ENCODE results near the gene MDM4.

Gene MDM4

DNA sequence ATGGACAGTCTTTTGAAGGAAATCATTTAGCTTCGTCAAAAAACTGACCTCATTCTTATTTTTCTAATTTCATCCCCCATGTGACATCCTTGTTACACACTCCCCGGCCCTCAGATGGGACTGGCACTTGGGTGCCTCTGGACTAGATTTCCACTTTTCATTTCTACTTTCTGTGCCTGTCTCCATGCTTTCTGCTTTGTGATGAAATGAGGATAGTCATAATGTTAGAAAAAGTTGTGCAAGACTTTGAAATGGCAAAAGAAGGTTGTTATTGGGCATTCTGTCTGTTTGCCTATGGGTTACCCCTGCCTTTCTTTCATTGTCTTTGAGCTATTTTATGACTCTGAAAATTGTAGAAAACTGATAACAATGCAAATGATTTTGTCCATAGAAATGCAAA, 54.9 kb downstream of the MDM4 start:
- no peak overlapping the region for H3K4me3 Mint-ChIP-seq
- H3K27ac Mint-ChIP-seq: no peak overlapping the region
- no peaks in the 10 kb centered on the region for H3K9me3 Mint-ChIP-seq (ENCODE audit: low read depth)
- no peaks in the 10 kb centered on the region for H3K27me3 Mint-ChIP-seq
- H3K36me3 Mint-ChIP-seq: peaks cover 13% of the 10 kb centered on the region
- H3K4me1 Mint-ChIP-seq (ENCODE audit: low read depth): peaks cover 6% of the 10 kb centered on the region

DNA sequence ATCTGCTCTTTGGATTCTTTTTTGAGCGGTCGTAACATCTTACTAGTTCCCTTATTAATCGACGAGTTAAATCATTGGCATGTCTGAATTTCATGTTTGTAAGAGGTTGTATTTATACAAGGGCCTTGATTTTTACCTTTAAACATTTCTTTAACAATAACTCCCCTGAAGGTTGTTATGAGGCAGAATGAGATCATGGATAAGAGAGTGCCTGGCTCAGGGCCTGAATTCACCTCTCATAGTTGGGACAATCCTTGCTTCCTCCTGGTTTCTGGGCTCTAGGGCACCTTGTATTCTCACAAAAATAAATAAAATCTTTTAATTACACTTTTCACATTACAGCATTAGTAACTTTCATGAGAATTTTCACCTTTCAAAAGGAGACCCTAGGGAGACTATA, 55.4 kb downstream of the MDM4 start:
- no peaks in the 10 kb centered on the region for H3K27me3 Mint-ChIP-seq
- H3K4me3 Mint-ChIP-seq: no peak overlapping the region
- peaks cover 13% of the 10 kb centered on the region for H3K36me3 Mint-ChIP-seq
- no peak overlapping the region for H3K27ac Mint-ChIP-seq
- H3K9me3 Mint-ChIP-seq (ENCODE audit: low read depth): no peaks in the 10 kb centered on the region
- H3K4me1 Mint-ChIP-seq (ENCODE audit: low read depth): peaks cover 3% of the 10 kb centered on the region

DNA sequence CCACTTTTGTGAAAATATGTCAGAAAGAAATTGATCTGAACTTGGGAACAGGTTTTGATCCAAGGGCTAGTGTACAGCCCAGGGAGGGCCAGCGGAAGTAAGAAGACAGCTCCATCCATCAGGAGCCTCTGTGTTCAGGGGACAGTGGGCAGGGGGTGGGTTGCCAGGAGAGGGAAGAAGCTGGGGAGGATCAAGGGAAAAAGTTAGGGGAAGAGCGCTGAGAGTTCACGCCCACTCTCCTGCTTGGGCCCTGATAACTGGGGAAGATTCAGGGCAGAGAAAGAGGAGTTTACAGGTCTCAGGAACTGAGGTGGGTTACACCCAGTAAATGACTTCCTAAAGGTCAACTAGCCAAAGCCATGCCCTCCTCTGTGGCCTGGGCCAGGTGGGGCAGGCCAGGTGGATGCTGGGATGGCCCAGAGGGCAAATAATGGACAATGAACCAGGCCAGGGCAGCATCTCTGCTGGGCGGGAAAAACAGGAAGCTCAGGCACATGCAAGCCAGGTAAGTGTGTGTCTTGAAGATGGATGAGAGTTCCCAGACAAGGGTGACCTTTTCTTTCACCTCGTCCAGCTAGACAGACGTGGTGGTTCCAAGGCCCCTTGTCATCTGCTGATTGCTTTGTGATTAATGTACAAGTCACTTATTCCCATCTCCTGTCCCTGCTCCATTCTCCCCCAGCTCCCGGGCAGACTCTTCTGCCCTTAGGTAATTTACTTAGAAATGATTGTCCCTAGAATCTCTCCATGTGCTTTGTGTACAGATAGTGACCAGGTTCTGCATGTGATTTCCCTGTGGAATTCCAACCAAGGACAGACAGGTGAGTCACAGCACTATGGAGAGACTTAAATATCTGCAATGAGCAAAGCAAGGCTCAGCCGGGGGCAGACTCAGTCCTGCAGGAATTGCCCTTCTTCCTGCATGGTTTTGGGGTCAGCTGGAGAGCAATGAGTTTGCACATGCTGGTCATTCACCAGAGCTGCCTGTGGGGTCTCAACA, 57.0 kb downstream of the MDM4 start:
- H3K9me3 Mint-ChIP-seq (ENCODE audit: low read depth): no peaks in the 10 kb centered on the region
- H3K27me3 Mint-ChIP-seq: no peaks in the 10 kb centered on the region
- peaks cover 13% of the 10 kb centered on the region for H3K36me3 Mint-ChIP-seq
- no peak overlapping the region for H3K27ac Mint-ChIP-seq
- H3K4me1 Mint-ChIP-seq (ENCODE audit: low read depth): peaks cover 3% of the 10 kb centered on the region
- H3K4me3 Mint-ChIP-seq: no peak overlapping the region

DNA sequence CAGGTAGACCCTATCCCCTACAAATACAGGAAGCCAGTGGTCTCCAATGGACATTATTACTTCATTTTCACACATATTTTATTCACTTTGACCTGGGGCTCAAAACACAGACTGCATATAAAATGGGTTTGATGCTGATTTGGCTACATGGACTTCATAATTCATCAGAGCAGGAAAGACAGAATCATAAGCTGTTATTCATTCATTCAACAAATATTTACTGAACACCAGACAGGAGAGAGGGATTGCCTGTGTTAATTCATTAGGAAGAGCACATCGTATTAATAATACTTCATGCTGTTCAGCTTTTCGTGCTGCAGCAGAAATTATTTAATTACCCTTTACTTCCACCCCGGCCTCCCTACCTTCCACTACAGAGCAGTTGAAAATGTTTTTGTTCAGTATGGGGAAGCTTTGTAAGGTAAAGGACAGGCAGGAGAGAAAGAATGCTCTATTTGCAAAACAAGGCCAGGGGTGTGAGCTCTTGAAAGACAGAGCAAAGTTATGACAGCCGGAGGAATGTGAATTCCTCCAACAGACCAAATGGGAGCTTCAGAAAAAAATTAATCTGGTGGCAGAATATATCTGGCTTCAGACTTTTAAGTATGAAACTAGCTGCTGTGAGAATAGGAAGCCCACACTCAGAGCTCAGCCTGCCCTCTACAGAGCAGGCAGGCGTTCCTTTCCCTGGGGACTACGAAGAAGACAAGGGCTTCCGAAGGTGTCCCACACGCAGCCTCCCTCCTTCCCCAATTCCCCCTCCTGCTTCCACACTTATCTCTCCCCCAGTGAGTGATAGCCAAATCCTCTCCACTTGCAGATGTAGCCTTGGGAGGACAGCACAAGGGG, 58.0 kb downstream of the MDM4 start:
- Mint-ChIP-seq H3K36me3 (peaks cover 16% of the 10 kb centered on the region), H3K27me3 (no peaks in the 10 kb centered on the region), H3K4me1 (ENCODE audit: low read depth) (peaks cover 9% of the 10 kb centered on the region), H3K27ac (no peak overlapping the region), H3K4me3 (no peak overlapping the region), H3K9me3 (ENCODE audit: low read depth) (no peaks in the 10 kb centered on the region)

DNA sequence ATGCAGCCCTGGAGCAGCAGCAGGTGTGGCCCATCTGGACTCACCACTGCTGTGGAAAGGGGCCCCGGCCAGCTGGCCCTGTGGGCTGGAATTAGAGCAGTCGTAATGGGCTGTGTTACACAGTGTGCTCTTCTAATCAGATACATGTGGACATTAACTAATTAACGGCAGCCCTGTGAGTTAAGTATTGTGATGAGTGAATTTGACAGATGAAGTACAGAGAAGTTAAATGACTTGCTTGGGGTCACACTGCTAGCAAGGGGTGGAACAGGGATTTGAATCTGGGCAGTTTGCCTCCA, 58.6 kb downstream of the MDM4 start:
- Mint-ChIP-seq H3K4me1 (ENCODE audit: low read depth) (peaks cover 12% of the 10 kb centered on the region), H3K27me3 (no peaks in the 10 kb centered on the region), H3K36me3 (peaks cover 16% of the 10 kb centered on the region), H3K9me3 (ENCODE audit: low read depth) (no peaks in the 10 kb centered on the region), H3K4me3 (no peak overlapping the region), H3K27ac (no peak overlapping the region)

DNA sequence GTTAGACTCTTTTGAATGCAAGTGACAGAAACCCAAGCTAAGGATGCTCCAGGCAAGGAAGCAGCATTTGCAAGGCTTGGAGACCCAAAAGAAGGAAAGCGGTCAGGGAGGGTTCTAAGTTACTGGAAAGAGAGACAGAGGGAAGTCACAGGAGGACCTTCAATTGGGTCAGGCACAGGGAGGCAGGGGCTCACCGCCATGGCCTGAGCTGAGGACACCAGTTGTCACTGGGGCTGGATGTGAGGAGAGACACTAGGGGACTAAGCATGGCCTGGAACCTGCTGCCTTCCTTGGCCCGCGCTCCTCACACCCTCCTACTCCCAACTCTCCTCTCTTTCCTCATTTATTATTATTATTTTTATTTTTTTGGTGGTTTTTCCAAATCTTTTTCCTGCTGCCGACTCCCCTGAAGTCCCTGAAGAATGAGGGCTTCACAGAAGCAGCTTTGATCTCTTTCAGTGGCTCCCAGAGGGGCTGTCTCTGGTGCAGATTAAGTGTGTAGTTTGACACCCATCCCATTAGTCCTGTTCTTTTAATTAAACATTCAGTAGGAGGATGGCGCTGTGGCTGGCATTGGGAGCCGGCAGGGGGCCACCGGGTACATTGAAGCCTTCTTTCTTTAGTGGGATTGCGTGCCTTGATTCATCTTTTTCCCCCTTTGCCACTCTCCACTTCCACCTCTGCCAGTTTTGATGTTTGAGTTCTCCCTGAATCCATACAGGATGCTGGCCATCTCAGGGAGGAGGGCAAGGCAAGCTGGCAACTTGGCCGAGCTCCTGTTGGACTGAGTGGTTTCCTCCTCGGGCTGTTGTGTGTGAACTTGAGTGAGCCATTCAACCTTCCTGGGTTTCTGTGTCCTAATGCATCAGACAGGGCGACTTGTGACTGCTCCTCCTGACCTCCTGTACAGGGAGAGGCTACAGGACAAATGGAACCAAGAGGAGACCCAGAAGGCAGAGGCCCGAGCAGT, 59.3 kb downstream of the MDM4 start:
- Mint-ChIP-seq H3K4me1 (ENCODE audit: low read depth) (peaks cover 19% of the 10 kb centered on the region), H3K4me3 (no peak overlapping the region), H3K27me3 (no peaks in the 10 kb centered on the region), H3K27ac (no peak overlapping the region), H3K9me3 (ENCODE audit: low read depth) (no peaks in the 10 kb centered on the region), H3K36me3 (peaks cover 13% of the 10 kb centered on the region)

DNA sequence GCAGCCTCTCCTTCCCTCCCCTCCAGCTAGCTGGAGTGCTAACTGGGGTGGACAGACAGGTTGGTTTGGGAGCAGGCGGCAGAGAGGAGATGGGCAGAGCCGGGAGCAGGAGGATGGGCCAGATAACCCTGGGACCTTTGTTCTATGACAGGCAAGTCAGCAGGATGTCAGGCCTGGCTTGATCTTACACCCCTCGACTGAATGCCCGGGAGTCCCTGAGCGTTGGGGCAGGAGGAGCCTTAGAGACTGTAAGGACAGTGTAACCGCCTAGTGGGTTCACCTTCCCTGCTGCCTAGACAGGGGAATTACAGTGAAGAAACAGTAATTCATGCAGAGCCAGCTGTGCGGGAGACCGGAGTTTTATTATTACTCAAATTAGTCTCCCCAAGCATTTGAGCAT, 60.2 kb downstream of the MDM4 start:
- peak overlapping the region; percentile 41 for H3K27ac Mint-ChIP-seq

DNA sequence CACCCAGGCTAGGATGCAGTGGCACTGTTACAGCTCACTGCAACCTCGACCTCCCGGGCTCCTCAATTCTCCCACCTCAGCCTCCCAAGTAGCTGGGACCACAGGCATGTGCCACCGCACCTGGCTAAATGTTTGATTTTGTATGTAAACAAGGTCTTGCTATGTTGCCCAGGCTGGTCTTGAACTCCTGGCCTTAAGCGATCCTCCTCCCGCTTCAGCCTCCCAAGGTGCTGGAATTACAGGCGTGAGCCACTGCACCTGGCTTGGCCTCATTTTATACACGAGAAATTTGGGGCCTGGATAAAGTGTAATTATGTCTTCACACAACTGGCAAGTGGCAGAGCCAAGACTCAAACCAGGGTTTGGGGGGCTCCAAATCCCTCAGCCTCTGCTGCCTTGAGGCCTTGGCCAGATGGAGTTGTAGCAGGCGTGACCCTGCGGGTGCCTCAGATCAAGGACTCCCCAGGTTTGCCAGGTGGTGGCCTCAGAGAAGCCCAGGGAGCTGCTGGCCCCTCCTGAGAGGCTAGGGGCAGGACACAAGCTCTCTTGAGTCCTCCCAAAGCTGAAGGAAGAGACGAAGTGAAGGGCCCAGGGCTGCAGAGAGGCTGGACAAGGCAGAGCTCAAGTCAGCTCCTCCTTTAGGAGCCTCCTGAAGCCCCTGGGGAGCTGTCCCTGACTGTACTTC, 61.7 kb downstream of the MDM4 start:
- no peak overlapping the region for H3K4me3 Mint-ChIP-seq
- H3K27ac Mint-ChIP-seq: no peak overlapping the region
- H3K36me3 Mint-ChIP-seq: peaks cover 6% of the 10 kb centered on the region
- H3K4me1 Mint-ChIP-seq (ENCODE audit: low read depth): peaks cover 22% of the 10 kb centered on the region
- no peaks in the 10 kb centered on the region for H3K27me3 Mint-ChIP-seq
- H3K9me3 Mint-ChIP-seq (ENCODE audit: low read depth): no peaks in the 10 kb centered on the region

More for the DNA sequence above, 60.2 kb downstream of the MDM4 start:
- Mint-ChIP-seq H3K4me3 (no peak overlapping the region), H3K27me3 (no peaks in the 10 kb centered on the region), H3K4me1 (ENCODE audit: low read depth) (peaks cover 22% of the 10 kb centered on the region), H3K36me3 (peaks cover 10% of the 10 kb centered on the region), H3K9me3 (ENCODE audit: low read depth) (no peaks in the 10 kb centered on the region)

DNA sequence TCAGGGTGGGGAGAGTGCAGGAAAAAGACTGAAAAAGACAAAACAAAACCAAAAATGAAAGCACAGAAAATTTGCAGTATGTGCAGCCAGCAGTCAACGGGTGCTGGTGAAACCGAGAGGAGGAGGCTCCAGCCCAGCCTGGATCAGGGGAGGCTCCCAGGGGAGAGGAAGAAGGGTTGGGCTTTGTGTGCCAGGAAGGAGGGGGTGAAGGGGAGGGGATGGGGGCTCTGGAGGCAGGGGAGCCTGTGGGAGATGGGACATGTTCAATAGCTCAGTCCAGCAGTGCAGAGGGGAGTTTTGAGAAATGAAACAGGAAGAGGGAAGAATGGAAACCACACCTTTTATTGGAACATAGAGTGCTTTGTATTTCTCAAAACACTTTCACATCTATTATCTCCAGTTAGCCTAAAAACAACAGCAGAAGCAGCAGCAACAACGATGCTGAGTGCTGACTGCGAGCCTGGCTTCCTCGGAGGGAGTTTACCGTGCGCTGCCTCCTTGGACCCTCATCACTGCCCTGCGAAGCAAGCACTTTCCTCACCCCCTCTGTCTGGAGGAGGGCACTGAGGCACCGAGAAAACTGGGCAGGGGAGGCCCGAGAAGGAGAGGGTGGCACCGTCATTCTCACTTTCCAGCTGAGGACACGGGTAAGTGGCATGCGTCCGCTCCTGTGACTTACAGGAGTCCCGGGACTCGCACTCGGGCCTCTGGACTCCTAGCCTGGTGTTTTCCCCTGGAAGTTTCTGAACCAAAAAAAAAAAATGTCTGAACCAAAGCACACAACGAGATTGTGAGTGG, 62.9 kb downstream of the MDM4 start:
- Mint-ChIP-seq H3K9me3 (ENCODE audit: low read depth) (no peaks in the 10 kb centered on the region), H3K4me1 (ENCODE audit: low read depth) (peaks cover 22% of the 10 kb centered on the region), H3K27ac (peak overlapping the region; percentile 84)

DNA sequence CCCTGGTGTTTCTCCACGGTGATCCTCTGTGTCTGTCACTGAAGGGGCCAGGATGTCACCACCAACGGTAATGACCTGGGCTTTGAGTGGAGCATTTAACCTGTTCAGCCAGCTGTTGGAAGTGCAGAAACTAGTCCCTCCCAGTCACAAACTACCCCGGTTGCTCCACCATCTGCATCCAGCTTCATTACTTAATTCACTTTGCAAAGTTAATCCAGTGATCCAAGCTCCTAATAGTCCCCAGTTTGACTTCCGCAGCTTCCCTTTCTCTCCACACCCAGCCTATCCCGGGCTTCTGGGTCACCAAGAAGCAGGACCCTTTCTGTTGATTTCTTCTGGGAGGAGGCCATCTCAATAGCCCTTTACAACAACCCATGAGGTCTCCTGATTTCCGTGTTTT, 63.5 kb downstream of the MDM4 start:
- Mint-ChIP-seq H3K27ac (no peak overlapping the region), H3K27me3 (no peaks in the 10 kb centered on the region), H3K36me3 (peaks cover 5% of the 10 kb centered on the region), H3K9me3 (ENCODE audit: low read depth) (no peaks in the 10 kb centered on the region), H3K4me3 (no peak overlapping the region), H3K4me1 (ENCODE audit: low read depth) (peaks cover 22% of the 10 kb centered on the region)

More for the DNA sequence above, 62.9 kb downstream of the MDM4 start:
- peak overlapping the region; percentile 68 for H3K4me3 Mint-ChIP-seq
- H3K27me3 Mint-ChIP-seq: no peaks in the 10 kb centered on the region
- H3K36me3 Mint-ChIP-seq: peaks cover 5% of the 10 kb centered on the region

DNA sequence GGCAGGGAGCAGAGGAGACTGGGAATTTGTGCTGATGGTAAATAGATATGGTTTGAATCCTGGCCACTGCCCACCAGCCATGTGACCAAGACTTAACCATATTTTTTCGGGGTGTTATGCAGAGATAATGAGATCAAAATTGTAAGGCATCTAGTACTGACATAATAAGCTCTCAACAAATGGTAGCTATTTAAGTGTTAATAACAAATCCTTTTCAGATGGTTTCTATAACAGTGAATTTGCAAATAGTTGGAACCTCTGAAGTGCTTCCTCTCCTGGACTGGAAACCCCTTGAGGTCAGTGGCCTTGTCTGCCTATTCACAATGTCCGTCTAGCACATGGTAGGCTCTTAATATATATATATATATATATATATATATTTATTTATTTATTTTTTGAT, 64.7 kb downstream of the MDM4 start:
- Mint-ChIP-seq H3K36me3 (peaks cover 5% of the 10 kb centered on the region), H3K4me3 (no peak overlapping the region), H3K27ac (no peak overlapping the region), H3K9me3 (ENCODE audit: low read depth) (no peaks in the 10 kb centered on the region), H3K27me3 (no peaks in the 10 kb centered on the region), H3K4me1 (ENCODE audit: low read depth) (peaks cover 22% of the 10 kb centered on the region)

DNA sequence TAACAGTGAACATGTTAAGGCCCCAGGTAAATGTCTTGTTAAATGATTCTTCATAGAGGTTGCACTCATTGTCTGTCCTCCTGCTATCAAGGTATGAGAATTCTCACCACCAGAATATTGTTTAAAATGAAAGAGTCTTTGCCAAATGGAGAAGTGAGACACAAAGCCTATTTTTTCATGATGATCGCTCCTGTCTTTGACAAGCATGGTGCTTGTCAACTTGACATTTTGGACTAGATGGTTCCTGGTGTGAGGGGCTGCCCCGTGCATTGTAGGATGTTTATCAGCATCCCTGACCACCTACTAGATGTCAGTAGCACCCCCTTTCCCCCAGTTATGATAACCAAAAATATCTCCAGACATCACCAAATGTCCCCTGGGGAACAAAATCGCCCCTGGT, 65.6 kb downstream of the MDM4 start:
- Mint-ChIP-seq H3K36me3 (peaks cover 5% of the 10 kb centered on the region), H3K4me3 (no peak overlapping the region), H3K9me3 (ENCODE audit: low read depth) (no peaks in the 10 kb centered on the region), H3K4me1 (ENCODE audit: low read depth) (peaks cover 22% of the 10 kb centered on the region), H3K27ac (no peak overlapping the region), H3K27me3 (no peaks in the 10 kb centered on the region)

DNA sequence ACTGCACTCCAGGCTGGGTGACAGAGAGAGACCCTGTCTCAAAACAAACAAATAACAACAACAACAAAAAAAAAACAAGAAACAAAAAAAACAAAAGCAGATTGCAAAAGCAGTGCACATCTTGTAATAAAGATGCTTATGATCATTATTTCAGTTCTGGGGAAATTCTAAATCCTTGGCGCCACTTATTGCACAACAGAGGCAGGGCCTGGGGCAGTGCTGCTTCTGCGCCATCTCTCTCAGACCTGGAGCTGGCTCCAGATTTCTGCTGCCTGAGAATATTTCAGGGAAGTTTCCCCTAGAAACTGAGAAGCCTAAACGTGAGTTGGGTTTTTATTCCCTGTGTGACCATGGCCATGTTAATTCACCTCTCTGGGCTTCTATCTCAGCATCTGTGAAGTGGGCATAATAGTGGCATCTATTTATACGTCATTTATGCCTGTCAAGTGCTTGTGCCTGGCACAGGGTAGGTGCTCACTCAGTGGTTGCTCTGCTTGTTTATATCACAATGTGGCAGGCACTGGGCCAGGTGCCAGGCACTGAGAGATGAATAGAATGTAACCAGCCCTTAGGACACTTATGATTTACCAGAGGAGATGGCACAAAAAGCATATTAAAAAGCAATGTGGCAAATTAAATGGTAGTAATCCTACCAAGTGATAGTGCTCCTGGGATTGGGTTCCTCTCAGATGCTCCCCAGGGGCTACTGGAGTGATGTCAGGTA, 67.9 kb downstream of the MDM4 start:
- Mint-ChIP-seq H3K9me3 (ENCODE audit: low read depth) (no peaks in the 10 kb centered on the region), H3K4me3 (no peak overlapping the region), H3K4me1 (ENCODE audit: low read depth) (peaks cover 14% of the 10 kb centered on the region), H3K27me3 (no peaks in the 10 kb centered on the region), H3K27ac (no peak overlapping the region), H3K36me3 (peaks cover 5% of the 10 kb centered on the region)
